Karpas-422 (cell line): Measurements from ENCODE around the gene FAM240A. TPM values are rescaled to one million over a fixed set of nuclear protein-coding genes. Genes with fewer than 3 reads are reported as not detected.

Source experiments
- DNase-seq: peaks from one replicate; pipeline ENCODE4 v3.0.0-alpha.2; 2015
- H2AFZ ChIP-seq: fragments of 200-600 bp; sonication (generic); 2 replicates; pipeline ENCODE4 v1.6.1; 2014; ENCODE audit warnings: antibody characterized with exemption, low read length, mixed read lengths
- H3K27ac ChIP-seq: fragments of 200-600 bp; sonication (generic); 2 replicates; pipeline ENCODE4 v1.5.1; 2014; ENCODE audit warnings: mild to moderate bottlenecking, low read length, moderate library complexity
- H3K27me3 ChIP-seq: fragments of 200-600 bp; sonication (generic); 2 replicates; pipeline ENCODE4 v1.6.1; 2014; ENCODE audit warnings: low read length, mixed read lengths
- H3K36me3 ChIP-seq: fragments of 200-600 bp; sonication (generic); 2 replicates; pipeline ENCODE4 v1.6.1; 2014; ENCODE audit warnings: low read length, mixed read lengths; ENCODE audit not compliant: insufficient read depth
- H3K4me1 ChIP-seq: fragments of 200-600 bp; sonication (generic); 2 replicates; pipeline ENCODE4 v1.6.1; 2014; ENCODE audit warnings: mild to moderate bottlenecking, low read length, mixed read lengths
- H3K4me2 ChIP-seq: fragments of 200-600 bp; sonication (generic); 2 replicates; pipeline ENCODE4 v1.6.1; 2014; ENCODE audit warnings: low read length, low read depth, mild to moderate bottlenecking; ENCODE audit not compliant: poor library complexity, severe bottlenecking
- H3K4me3 ChIP-seq: fragments of 200-600 bp; sonication (generic); 2 replicates; pipeline ENCODE4 v1.5.1; 2014; ENCODE audit warnings: mild to moderate bottlenecking, antibody characterized with exemption, low read length, mixed read lengths
- H3K79me2 ChIP-seq: fragments of 200-600 bp; sonication (generic); 2 replicates; pipeline ENCODE4 v1.6.1; 2014; ENCODE audit warnings: mild to moderate bottlenecking, low read length, mixed read lengths
- H3K9ac ChIP-seq: fragments of 200-600 bp; sonication (generic); 2 replicates; pipeline ENCODE4 v1.6.0; 2014; ENCODE audit warnings: low read length
- H3K9me2 ChIP-seq: fragments of 200-600 bp; sonication (generic), shearing (Covaris generic); replicated peaks from 2 replicates; pipeline ENCODE4 v1.6.0; 2014; ENCODE audit warnings: mild to moderate bottlenecking, low read length, moderate library complexity; ENCODE audit not compliant: insufficient read depth
- H3K9me3 ChIP-seq: fragments of 300-700, 200-600 bp; sonication (generic); 2 replicates; pipeline ENCODE4 v1.6.1; 2014; ENCODE audit warnings: low read length, mixed read lengths
- H4K20me1 ChIP-seq: fragments of 200-600 bp; sonication (generic); 2 replicates; pipeline ENCODE4 v1.6.1; 2014; ENCODE audit warnings: mild to moderate bottlenecking, antibody characterized with exemption, low read length, low read depth; ENCODE audit not compliant: insufficient read depth
- total RNA-seq: library from RNA; depleted of rRNA; stranded (reverse); fragments of >200 nt; shearing (Covaris generic); gene quantifications from 2 replicates; pipeline ENCODE4 v1.2.3, GENCODE V29; 2014; ENCODE audit warnings: low replicate concordance

Gene FAM240A
- total RNA-seq, 1 experiment from 2014 or later = not detected

DNA sequence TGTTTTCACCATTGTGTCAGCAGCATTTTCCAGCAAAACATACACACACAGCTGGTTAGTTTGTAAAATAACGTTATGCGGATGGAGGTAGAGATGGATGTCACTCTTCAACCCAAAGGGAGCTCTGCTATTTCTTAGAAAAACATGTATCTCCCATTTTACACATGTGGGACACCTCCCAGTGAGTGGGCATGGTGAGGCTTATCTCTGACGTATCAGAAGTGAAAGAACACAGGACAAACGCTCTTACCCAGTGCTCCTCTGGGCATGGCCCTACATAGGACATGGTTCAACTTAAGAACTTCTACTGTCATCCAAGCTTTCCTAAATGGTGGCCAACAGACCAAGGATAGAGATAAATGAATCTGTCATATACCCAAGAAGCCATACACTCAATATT is 2.1 kb downstream of the FAM240A start:
- H3K27ac ChIP-seq = no peak overlapping the region
- no peak overlapping the region for H3K4me2 ChIP-seq
- no peaks in the 10 kb centered on the region for H3K36me3 ChIP-seq

DNA sequence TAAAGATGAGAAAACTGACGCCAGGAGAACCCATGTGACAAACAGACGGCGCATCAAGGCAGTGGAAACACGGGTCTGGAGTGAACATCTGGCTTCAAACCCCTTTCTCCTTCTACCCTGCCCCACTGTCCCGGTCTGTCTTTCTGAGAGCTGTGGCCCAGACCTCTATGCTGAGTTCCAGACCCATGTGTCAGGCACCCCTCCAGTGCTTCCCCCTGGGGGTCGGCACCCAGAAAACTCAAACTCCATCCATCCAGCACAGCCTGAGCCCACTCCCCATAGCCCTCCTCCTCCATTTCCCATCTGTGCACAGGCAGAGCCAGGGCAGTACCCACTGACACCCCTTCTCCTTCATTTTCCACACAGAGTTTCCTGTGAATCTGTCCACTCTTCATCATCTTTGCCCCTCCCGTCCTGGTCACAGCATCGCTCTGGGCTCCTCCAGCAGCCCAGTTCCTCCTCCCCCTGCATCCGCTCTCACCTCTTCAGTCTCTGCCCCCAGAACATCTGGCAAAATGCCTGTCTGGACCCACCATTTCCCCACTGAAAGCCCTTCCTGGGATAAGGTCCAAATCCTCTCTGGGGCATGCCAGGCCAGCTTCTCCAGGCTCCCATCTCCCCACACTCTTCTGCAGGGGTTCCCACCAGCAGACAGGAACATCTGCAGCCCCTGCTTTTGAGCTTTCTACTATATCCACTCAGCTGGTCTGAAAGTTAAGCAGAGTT is 2.9 kb downstream of the FAM240A start:
- no peak for DNase-seq
- no peak overlapping the region for H3K4me2 ChIP-seq

More for the DNA sequence above, 2.1 kb downstream of the FAM240A start:
- H3K9me3 ChIP-seq = no peaks in the 10 kb centered on the region
- no peaks in the 10 kb centered on the region for H3K4me1 ChIP-seq
- no peaks in the 10 kb centered on the region for H3K79me2 ChIP-seq
- no peaks in the 10 kb centered on the region for H4K20me1 ChIP-seq
- no peak overlapping the region for H2AFZ ChIP-seq
- no peak overlapping the region for H3K9ac ChIP-seq
- DNase-seq = no peak
- H3K4me3 ChIP-seq = no peak overlapping the region
- no peaks in the 10 kb centered on the region for H3K9me2 ChIP-seq
- H3K27me3 ChIP-seq = no peaks in the 10 kb centered on the region

DNA sequence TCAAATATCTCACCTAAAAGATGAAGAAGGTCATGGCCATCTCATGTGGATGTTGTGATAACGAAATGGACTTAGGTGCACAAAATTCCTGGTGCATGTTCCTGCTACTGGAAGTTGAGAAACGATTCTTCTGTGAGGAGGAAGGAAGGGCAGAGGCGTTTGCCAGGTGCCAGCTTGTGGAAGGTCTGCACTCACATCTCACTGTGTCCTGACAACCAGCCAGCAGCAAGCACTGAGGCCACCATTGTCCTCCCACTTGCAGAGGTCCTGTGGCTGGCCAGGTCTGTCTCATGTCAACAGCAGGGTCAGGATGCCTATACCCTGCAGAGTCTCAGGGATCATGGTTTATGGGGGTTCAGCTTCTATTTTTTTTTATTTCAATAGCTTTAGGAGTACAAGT is 3.7 kb downstream of the FAM240A start:
- H3K9ac ChIP-seq = no peak overlapping the region
- no peak overlapping the region for H3K27ac ChIP-seq
- no peaks in the 10 kb centered on the region for H3K9me3 ChIP-seq
- no peak overlapping the region for H3K4me2 ChIP-seq
- H3K9me2 ChIP-seq = no peaks in the 10 kb centered on the region
- no peaks in the 10 kb centered on the region for H3K79me2 ChIP-seq
- no peak overlapping the region for H3K4me3 ChIP-seq
- H3K4me1 ChIP-seq = no peaks in the 10 kb centered on the region
- H3K36me3 ChIP-seq = no peaks in the 10 kb centered on the region
- no peak for DNase-seq
- no peaks in the 10 kb centered on the region for H3K27me3 ChIP-seq
- no peak overlapping the region for H2AFZ ChIP-seq
- H4K20me1 ChIP-seq = no peaks in the 10 kb centered on the region

More for the DNA sequence above, 2.9 kb downstream of the FAM240A start:
- H4K20me1 ChIP-seq = no peaks in the 10 kb centered on the region
- no peak overlapping the region for H3K9ac ChIP-seq
- H3K27ac ChIP-seq = no peak overlapping the region
- no peaks in the 10 kb centered on the region for H3K79me2 ChIP-seq
- no peak overlapping the region for H2AFZ ChIP-seq
- H3K36me3 ChIP-seq = no peaks in the 10 kb centered on the region
- H3K4me3 ChIP-seq = no peak overlapping the region
- no peaks in the 10 kb centered on the region for H3K9me2 ChIP-seq
- no peaks in the 10 kb centered on the region for H3K27me3 ChIP-seq
- H3K9me3 ChIP-seq = no peaks in the 10 kb centered on the region
- no peaks in the 10 kb centered on the region for H3K4me1 ChIP-seq

DNA sequence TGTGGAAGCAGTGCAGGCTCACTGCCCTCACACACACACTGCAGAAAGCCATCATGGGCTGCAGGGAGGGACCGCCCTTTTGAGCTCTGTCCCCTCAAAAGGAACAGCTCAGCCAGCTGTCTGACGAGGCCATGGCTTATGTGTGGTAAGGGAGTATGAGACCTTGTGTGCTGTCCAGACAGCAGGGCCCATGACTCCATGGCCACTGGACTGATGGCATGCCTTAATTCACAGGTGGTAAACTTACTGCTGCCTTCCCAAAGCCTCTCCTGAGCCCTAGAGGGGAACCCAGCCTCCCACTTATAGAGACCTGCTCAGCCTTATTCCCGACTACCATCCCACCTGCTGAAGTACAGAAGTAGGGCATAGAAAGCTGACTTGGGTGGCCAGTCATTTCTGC is 5.6 kb downstream of the FAM240A start:
- H3K4me2 ChIP-seq = no peak overlapping the region
- DNase-seq = no peak
- no peaks in the 10 kb centered on the region for H3K27me3 ChIP-seq
- no peaks in the 10 kb centered on the region for H4K20me1 ChIP-seq
- no peak overlapping the region for H2AFZ ChIP-seq
- no peak overlapping the region for H3K9ac ChIP-seq
- no peaks in the 10 kb centered on the region for H3K9me3 ChIP-seq
- no peaks in the 10 kb centered on the region for H3K79me2 ChIP-seq
- no peak overlapping the region for H3K4me3 ChIP-seq
- no peak overlapping the region for H3K27ac ChIP-seq
- H3K9me2 ChIP-seq = no peaks in the 10 kb centered on the region
- H3K36me3 ChIP-seq = no peaks in the 10 kb centered on the region
- H3K4me1 ChIP-seq = no peaks in the 10 kb centered on the region

DNA sequence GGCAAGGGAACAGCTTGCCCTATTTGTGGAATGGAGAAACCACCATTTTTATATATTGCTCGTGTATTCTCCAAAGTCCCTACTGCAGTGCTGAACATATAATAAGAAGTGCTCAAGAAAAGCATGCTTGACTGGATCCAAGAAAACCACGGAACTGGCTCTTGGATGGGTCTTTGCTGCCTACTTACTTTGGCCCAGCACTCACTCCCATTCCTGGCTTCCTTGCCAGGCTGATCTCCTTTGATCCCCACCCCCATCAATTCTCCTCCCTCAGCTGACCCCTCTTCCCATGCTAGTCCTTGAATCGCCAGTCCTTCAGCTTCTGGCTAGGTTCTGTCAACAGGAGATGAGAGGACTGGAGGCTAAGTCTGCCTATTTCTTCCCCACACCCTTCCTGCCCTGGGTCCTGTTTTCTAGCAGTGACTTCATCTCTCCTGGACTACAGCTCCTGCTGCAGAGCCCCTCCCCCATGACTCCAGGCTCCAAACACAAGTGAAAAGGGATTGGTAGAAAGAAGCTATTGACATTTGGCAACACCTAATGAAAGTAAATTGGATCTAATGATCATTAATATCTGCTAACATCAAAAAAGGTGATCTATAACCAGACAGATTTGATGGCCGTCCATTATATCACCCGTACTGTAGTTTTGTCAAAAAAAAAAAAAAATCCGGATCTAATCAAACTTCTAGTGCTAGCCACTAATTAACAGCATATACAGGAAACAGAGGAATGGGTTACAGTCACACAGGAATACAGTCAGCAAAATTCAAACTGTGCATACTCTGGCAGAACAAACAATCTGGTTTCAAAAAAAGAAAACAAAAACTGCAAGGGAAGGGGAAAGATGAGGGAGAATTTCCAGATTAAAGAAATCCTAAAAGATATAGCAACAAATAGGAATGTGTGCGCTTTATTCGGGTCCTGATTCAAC is 7.8 kb downstream of the FAM240A start:
- Histone ChIP-seq H3K4me1 (no peaks in the 10 kb centered on the region), H2AFZ (no peak overlapping the region), H3K4me2 (no peak overlapping the region), H3K36me3 (no peaks in the 10 kb centered on the region), H3K9me3 (no peaks in the 10 kb centered on the region), H3K79me2 (no peaks in the 10 kb centered on the region), H3K27me3 (no peaks in the 10 kb centered on the region), H3K27ac (no peak overlapping the region), H4K20me1 (no peaks in the 10 kb centered on the region), H3K9ac (no peak overlapping the region), H3K4me3 (no peak overlapping the region), H3K9me2 (no peaks in the 10 kb centered on the region)
- DNase-seq = no peak

DNA sequence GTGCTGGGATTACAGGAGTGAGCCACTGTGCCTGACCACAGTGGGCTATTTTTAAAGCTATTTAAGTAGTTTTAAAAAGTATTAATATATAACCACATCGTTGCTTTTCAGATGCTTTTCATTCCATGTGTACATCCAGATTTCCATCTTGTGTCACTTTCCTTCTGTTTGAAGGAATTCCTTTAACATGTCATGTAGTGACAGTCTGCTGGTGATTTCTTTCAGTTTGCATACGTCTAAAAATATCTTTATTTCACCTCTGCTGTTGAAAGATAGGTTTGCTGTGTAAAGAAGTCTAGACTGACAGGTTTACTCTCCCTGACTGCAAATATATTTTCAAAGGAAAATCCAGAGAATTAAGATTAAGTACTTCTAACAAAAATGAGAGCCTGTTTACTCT is 12.2 kb downstream of the FAM240A start:
- Histone ChIP-seq H3K9ac (no peak overlapping the region), H3K79me2 (no peaks in the 10 kb centered on the region), H3K9me2 (no peaks in the 10 kb centered on the region), H3K4me2 (no peak overlapping the region), H3K27me3 (no peaks in the 10 kb centered on the region), H3K4me3 (no peak overlapping the region), H2AFZ (no peak overlapping the region), H3K36me3 (no peaks in the 10 kb centered on the region), H3K9me3 (no peaks in the 10 kb centered on the region), H4K20me1 (no peaks in the 10 kb centered on the region), H3K27ac (no peak overlapping the region), H3K4me1 (no peaks in the 10 kb centered on the region)
- no peak for DNase-seq

DNA sequence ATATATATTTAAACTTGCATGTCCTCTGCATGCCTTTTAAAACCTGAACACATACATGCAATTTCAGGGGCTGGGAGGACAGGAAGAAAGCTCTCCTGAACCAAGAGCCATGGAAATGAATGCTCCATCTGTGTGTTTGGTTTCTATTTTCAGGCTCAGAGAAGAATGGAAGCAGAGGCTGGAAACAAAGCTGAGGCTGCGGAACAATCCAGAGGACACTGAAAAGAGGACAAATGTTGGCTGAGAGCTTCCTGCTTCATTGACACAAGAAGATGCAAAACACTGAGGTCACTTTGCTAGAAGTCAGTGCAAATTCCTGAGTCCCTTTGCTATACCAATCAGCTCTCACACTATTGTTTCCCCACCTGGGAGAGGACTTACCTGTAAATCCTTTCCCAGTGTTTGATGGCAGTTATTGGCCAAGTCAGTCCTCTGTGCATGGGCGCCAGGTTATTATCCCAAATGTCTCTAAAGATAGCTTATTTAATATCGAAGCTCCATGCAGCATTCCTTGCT is 12.7 kb downstream of the FAM240A start:
- H3K9me3 ChIP-seq = no peaks in the 10 kb centered on the region
- H4K20me1 ChIP-seq = no peaks in the 10 kb centered on the region
- no peaks in the 10 kb centered on the region for H3K9me2 ChIP-seq
- H2AFZ ChIP-seq = no peak overlapping the region
- no peak overlapping the region for H3K27ac ChIP-seq
- H3K4me3 ChIP-seq = no peak overlapping the region
- H3K4me1 ChIP-seq = peaks cover 3% of the 10 kb centered on the region
- H3K79me2 ChIP-seq = no peaks in the 10 kb centered on the region
- no peak overlapping the region for H3K9ac ChIP-seq
- no peaks in the 10 kb centered on the region for H3K27me3 ChIP-seq
- no peak overlapping the region for H3K4me2 ChIP-seq
- no peaks in the 10 kb centered on the region for H3K36me3 ChIP-seq
- no peak for DNase-seq

DNA sequence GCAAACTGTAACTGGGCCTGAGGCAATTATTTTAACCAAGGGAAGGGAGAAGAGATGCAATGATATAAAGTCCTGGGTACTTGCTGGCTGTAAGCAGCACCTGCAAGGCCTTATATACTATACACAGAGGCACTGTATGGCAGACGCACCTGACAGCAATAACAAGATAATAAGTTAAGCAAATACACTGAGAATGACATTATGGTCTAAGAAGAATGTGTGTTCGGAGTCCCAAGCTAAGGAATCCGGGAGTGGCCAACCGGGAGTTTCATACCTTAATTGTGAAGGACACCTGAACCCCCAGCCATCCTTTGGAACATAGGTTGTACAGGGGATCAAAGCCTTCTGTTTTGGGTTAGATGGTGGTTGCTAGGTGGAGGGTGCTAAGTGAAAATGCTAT is 13.7 kb downstream of the FAM240A start:
- no peaks in the 10 kb centered on the region for H3K36me3 ChIP-seq
- H2AFZ ChIP-seq = no peak overlapping the region
- H3K79me2 ChIP-seq = no peaks in the 10 kb centered on the region
- H3K27ac ChIP-seq = no peak overlapping the region
- H3K4me1 ChIP-seq = peaks cover 3% of the 10 kb centered on the region
- H4K20me1 ChIP-seq = no peaks in the 10 kb centered on the region
- H3K9me3 ChIP-seq = no peaks in the 10 kb centered on the region
- H3K27me3 ChIP-seq = no peaks in the 10 kb centered on the region
- no peak overlapping the region for H3K4me2 ChIP-seq
- no peak overlapping the region for H3K9ac ChIP-seq
- H3K4me3 ChIP-seq = no peak overlapping the region
- no peak for DNase-seq
- H3K9me2 ChIP-seq = no peaks in the 10 kb centered on the region
